Measurements from ENCODE around the gene WDR91. TPM values are rescaled to one million over a fixed set of nuclear protein-coding genes. Genes with fewer than 3 reads are reported as not detected.
"Not testable (repeated sequence)": the region's sequence is repeated elsewhere in the genome, so short reads cannot be mapped to it uniquely, and the experiment has no call there.

WDR91 gene
- total and polyA plus RNA-seq, 8 donors = 17.8 to 47.9 (median 26.5) TPM

GRCh38 chr7:135217645-135218509 lies 6.6 kb upstream of the WDR91 start:
- intact Hi-C loops (cut with DNase I) = no loop called here
- WGBS, 2 donors = 22 to 25% methylated on average over 5 of the region's 5 CpGs

GRCh38 chr7:135215698-135216097 lies 4.4 kb upstream of the WDR91 start:
- intact Hi-C loops (cut with DNase I) = no loop called here
- FAIRE-seq (no peak), DNase-seq (no peak), ATAC-seq (no peak)
- Histone ChIP-seq H3K36me3 (no peaks in the 10 kb centered on the region), H3K4me3 (no peak overlapping the region), H3K9me3 (no peaks in the 10 kb centered on the region), H3K27ac (no peak overlapping the region), H3K27me3 (no peaks in the 10 kb centered on the region), H3K4me1 (peaks cover 12 to 17% (median 13%) of the 10 kb centered on the region in 3 donors)
- TF ChIP-seq, protein P1, sequence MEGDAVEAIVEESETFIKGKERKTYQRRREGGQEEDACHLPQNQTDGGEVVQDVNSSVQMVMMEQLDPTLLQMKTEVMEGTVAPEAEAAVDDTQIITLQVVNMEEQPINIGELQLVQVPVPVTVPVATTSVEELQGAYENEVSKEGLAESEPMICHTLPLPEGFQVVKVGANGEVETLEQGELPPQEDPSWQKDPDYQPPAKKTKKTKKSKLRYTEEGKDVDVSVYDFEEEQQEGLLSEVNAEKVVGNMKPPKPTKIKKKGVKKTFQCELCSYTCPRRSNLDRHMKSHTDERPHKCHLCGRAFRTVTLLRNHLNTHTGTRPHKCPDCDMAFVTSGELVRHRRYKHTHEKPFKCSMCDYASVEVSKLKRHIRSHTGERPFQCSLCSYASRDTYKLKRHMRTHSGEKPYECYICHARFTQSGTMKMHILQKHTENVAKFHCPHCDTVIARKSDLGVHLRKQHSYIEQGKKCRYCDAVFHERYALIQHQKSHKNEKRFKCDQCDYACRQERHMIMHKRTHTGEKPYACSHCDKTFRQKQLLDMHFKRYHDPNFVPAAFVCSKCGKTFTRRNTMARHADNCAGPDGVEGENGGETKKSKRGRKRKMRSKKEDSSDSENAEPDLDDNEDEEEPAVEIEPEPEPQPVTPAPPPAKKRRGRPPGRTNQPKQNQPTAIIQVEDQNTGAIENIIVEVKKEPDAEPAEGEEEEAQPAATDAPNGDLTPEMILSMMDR (IDR thresholded peaks at IDR 0.05) = no peak
- WGBS, 2 donors = 64 to 69% methylated on average over 3 of the region's 3 CpGs

More at GRCh38 chr7:135217645-135218509, 6.6 kb upstream of the WDR91 start:
- H3K27me3 ChIP-seq = no peaks in the 10 kb centered on the region
- H3K9me3 ChIP-seq = no peaks in the 10 kb centered on the region
- H3K4me3 ChIP-seq = no peak overlapping the region
- peak overlapping the region; percentile 9 to 69 (median 46) for H3K27ac ChIP-seq
- no peaks in the 10 kb centered on the region for H3K36me3 ChIP-seq
- H3K4me1 ChIP-seq = peaks cover 12 to 17% (median 13%) of the 10 kb centered on the region in 3 donors
- no peak for FAIRE-seq
- peak in 1 of 6 donors; percentile 63 for DNase-seq
- ATAC-seq = peak; percentile 89 to 96 (median 94)
- TF ChIP-seq, protein P1 (IDR thresholded peaks at IDR 0.05) = no peak

- FAIRE-seq (no peak), ATAC-seq (no peak), DNase-seq (no peak)
- H3K4me1 ChIP-seq = peaks cover 12 to 17% (median 13%) of the 10 kb centered on the region in 3 donors
- H3K27ac ChIP-seq = no peak overlapping the region
- H3K27me3 ChIP-seq = no peaks in the 10 kb centered on the region
- TF ChIP-seq, protein P1 (IDR thresholded peaks at IDR 0.05) = no peak
- intact Hi-C loops (cut with DNase I) = no loop called here
- H3K9me3 ChIP-seq = no peaks in the 10 kb centered on the region
- no peaks in the 10 kb centered on the region for H3K36me3 ChIP-seq
- 58 to 70% methylated on average over 4 of the region's 4 CpGs for WGBS, 2 donors
- no peak overlapping the region for H3K4me3 ChIP-seq
These were observed 3.9 kb upstream of the WDR91 start for GRCh38 chr7:135215180-135215579.

DNA sequence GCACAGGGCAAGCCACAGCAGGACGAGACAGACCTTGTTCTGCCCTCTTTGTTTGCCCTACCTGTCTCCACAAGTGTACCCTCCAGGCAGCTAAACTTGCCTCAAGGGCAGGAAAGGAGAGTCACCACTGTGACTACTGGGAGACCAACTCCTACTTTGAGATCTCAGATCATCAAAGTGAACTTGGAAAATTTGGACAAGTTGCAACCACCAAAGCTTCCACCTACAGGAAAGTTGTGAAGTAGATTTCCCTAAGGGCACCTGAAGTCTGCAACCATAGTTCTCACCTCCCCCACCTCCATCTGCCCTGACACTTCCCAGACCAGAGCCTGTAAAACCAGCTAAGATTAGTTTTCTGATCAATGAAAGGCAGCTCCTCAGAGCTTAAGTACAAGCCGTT lies 2.5 kb upstream of the WDR91 start:
- Histone ChIP-seq H3K4me1 (peaks cover 15 to 26% (median 24%) of the 10 kb centered on the region in 3 donors), H3K9me3 (no peaks in the 10 kb centered on the region), H3K27me3 (no peaks in the 10 kb centered on the region), H3K27ac (no peak overlapping the region), H3K4me3 (no peak overlapping the region), H3K36me3 (no peaks in the 10 kb centered on the region)
- intact Hi-C loops (cut with DNase I) = no loop called here
- WGBS, 2 donors = 41 to 50% methylated on average over 2 of the region's 2 CpGs
- TF ChIP-seq, protein P1 (IDR thresholded peaks at IDR 0.05) = no peak
- FAIRE-seq (no peak), DNase-seq (no peak), ATAC-seq (no peak)

- H3K27me3 ChIP-seq; DNase-seq; FAIRE-seq; ATAC-seq; H3K36me3 ChIP-seq; H3K9me3 ChIP-seq; intact Hi-C loops (cut with DNase I): not testable (repeated sequence)
- peak overlapping the region; percentile 42 to 95 (median 80) for H3K4me3 ChIP-seq
- H3K4me1 ChIP-seq = peaks cover 18 to 28% (median 26%) of the 10 kb centered on the region in 3 donors
- peak overlapping the region; percentile 40 to 97 (median 83) for H3K27ac ChIP-seq
- whole genome bisulfite sequencing, 2 donors = 49 to 50% methylated on average over 28 to 30 of the region's 30 CpGs
These were observed 790 bp upstream of the WDR91 start for GRCh38 chr7:135211946-135212685.

All from pancreas (tissue), 10 donors.